HL-60 (cell line): ENCODE measurements around the gene EOLA1.

Source experiments
- GABPA ChIP-seq: IDR thresholded peaks from 2 replicates; pipeline ENCODE4 v1.6.1; 2012; ENCODE audit warnings: low read depth
- POLR2AphosphoS5 ChIP-seq: IDR thresholded peaks from 2 replicates; pipeline ENCODE4 v1.6.1; 2012; ENCODE audit warnings: low read depth
- TF ChIP-seq, protein P1 (sequence below): IDR thresholded peaks from one replicate; pipeline ENCODE4 v1.5.1; 2011; ENCODE audit warnings: low read length, control low read depth, inconsistent platforms; ENCODE audit not compliant: insufficient read depth
- TF ChIP-seq, protein P2 (sequence below): IDR thresholded peaks from 2 replicates; pipeline ENCODE4 v1.6.1; 2012; ENCODE audit warnings: low read depth; ENCODE audit not compliant: insufficient replicate concordance

DNA sequence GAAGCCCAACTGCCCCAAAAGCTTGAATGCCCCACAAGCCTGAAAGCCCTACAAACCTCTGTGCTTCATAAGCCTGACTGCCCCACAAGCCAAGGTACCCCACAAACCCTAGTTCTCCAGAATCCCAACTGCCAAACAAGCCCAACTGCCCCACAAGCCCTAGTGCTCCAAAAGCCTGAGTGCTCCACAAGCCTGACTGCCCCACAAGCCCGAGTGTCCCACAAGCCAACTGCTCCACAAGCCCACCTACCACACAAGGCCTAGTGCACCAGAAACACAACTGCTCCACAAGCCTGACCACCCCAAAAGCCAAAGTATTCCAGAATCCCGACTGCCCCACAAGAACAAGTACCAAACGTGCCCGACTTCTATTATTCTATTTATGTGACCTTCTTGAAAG, 22.5 kb downstream of the EOLA1 start:
- TF ChIP-seq, protein P1, sequence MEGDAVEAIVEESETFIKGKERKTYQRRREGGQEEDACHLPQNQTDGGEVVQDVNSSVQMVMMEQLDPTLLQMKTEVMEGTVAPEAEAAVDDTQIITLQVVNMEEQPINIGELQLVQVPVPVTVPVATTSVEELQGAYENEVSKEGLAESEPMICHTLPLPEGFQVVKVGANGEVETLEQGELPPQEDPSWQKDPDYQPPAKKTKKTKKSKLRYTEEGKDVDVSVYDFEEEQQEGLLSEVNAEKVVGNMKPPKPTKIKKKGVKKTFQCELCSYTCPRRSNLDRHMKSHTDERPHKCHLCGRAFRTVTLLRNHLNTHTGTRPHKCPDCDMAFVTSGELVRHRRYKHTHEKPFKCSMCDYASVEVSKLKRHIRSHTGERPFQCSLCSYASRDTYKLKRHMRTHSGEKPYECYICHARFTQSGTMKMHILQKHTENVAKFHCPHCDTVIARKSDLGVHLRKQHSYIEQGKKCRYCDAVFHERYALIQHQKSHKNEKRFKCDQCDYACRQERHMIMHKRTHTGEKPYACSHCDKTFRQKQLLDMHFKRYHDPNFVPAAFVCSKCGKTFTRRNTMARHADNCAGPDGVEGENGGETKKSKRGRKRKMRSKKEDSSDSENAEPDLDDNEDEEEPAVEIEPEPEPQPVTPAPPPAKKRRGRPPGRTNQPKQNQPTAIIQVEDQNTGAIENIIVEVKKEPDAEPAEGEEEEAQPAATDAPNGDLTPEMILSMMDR: no peak
- no peak for TF ChIP-seq POLR2AphosphoS5
- TF ChIP-seq, protein P2, sequence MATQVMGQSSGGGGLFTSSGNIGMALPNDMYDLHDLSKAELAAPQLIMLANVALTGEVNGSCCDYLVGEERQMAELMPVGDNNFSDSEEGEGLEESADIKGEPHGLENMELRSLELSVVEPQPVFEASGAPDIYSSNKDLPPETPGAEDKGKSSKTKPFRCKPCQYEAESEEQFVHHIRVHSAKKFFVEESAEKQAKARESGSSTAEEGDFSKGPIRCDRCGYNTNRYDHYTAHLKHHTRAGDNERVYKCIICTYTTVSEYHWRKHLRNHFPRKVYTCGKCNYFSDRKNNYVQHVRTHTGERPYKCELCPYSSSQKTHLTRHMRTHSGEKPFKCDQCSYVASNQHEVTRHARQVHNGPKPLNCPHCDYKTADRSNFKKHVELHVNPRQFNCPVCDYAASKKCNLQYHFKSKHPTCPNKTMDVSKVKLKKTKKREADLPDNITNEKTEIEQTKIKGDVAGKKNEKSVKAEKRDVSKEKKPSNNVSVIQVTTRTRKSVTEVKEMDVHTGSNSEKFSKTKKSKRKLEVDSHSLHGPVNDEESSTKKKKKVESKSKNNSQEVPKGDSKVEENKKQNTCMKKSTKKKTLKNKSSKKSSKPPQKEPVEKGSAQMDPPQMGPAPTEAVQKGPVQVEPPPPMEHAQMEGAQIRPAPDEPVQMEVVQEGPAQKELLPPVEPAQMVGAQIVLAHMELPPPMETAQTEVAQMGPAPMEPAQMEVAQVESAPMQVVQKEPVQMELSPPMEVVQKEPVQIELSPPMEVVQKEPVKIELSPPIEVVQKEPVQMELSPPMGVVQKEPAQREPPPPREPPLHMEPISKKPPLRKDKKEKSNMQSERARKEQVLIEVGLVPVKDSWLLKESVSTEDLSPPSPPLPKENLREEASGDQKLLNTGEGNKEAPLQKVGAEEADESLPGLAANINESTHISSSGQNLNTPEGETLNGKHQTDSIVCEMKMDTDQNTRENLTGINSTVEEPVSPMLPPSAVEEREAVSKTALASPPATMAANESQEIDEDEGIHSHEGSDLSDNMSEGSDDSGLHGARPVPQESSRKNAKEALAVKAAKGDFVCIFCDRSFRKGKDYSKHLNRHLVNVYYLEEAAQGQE: no peak
- TF ChIP-seq GABPA: no peak
